HG02763 (cell line): Measurements from ENCODE around the gene ADAMTS17.
"Not testable (repeated sequence)": the region's sequence is repeated elsewhere in the genome, so short reads cannot be mapped to it uniquely, and the experiment has no call there.

ENCODE experiments used
- ATAC-seq: cut with Tn5 transposase; IDR thresholded peaks from one replicate; pipeline ENCODE4 v1.9.1; 2021; ENCODE audit warnings: mild to moderate bottlenecking, moderate library complexity; ENCODE audit not compliant: unreplicated experiment

The ADAMTS17 gene

DNA sequence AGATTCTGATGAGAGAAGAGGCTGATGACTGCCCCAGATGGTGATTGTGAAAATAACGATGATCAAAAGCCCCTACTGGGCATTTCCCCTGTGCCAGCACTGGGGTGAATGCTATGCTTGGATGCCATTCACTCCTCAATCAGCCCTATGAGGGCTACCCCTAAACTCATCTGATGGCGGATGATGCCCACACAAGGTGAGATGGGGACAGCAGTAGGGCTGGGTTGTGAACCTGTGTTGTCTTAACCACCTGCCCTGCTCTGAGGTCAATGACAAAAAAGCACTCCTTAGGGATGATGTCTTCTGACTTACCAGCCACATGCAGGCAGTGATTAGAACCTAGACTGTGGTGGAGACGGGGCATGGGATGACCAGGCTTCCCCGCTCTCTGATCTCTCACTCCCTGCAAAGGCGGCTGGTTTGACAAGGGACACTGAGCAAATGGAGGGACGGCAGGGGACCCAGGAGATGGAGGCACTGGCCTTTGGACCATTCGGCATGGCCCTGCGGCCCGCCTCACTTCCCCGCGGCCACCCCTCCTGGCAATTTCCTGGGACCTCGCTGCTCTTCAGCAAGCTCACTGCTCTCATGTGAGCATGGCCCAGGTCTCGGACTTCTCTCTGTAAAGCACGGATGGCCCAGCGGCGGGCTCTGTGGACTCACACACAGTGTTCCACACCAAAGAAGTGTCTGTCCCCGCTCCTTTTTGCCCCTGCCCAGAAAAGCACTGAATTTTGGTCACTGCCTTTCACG lies 357.1 kb downstream of the ADAMTS17 start:
- ATAC-seq, result no peak

DNA sequence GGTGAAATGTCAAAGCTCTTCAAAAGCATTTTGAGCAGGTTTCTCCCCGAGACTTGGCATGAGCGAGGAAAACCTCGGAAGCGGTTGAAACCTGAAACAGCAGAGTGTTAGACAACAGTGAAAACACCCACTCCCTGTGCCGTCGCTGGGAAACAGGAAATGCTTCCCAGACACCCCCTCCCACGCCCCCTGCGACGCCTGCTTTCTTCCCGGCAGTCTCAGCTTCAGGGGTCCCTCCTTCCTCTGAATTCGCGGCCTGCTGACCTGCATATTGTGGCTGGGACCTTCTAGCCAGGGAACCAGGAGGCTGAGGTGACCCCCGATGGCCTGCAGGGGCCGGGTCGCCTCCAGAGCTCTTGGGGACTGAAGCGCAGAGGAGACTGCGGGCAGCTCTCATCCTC lies 357.9 kb downstream of the ADAMTS17 start:
- no peak for ATAC-seq

DNA sequence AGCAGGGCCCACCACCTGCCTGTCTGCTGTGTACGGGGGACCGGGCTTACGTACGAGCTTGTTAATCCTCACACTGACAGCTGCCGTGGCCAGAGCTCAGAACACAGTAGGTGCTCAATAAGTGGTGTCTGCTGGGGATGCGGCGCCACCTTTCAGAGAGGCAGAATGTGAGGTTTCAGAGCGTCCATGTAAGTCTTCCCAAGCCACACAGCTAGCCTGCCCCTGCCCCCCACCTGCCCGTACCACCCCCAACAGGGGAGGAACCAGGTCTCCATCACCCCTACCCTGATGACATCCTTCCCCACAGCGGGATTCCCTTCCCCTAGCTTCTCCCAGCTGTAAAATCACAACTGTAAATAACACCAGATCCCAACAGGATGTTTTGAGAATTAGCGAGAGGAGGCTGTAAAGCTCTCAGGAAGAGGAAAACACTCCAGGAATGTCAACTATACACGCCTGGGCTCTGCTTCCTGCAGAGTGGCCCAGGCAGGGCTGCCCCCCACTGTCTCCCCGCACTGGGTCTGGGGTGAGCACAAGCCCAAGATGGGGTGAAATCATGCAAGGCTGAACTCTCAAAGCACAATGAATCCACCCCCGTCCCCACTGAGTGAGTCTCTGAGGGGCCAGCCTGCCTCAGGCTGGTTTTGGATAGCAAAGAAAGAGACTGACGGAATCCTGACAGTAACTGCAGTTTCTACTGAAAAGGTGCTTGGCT lies 358.4 kb downstream of the ADAMTS17 start:
- ATAC-seq, result no peak

DNA sequence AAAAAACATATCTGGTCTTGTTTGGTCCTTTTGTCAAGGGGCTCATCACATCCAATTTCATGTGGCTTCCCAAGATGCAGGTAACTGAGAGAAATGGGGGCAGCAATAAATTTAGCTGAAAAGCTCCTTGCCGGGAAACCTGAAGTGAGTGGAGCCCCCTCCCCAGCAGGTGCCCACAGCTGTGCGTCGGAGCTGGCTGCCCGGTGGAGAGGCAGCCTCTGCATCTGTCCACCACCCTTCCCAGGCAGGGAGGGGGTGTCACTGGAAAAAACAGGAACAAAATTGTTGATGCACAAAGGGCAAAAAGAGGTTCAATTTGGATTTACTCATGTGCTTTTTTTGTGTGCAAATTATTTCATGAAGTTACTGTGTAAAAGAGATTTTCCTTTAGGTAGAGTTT lies 359.1 kb downstream of the ADAMTS17 start:
- no peak for ATAC-seq

DNA sequence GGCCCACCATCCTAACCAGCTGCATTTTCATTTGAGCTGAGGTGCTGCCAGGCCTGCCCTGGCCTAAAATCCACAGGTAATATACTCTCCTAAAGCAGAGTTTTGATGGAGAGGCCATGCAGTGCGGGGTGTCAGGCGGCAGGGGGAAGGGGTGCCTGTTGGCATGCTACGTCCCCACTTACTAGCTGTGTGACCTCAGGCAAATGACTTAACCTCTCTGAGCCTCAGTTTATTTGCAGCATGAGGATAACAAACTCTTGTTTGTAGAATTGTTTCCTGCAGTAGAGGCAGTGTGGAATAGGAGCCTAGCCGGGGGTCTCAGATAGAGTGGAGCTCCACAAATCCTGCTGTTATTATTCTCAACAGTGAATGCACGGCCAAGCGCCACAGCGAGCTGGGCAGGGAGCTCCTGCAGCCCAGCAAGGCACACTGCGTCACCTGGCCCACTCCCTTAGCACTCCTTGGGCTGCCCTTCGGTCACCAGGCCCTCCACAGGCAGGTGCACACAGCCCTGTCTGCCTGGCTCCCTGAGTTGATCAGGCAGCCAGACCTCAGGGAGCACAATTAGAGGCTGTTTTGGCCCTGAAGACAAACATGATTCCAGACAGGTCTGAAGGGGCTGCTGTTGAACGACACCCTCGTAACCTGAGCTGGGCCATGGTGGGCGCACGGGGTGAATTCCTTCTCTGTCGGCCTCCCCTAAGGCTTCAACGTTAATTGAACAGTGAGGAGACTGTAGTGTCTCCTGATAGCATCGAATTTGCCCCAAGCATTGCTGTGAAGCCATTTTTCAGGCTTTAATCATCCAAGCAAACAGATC lies 359.7 kb downstream of the ADAMTS17 start:
- no peak for ATAC-seq

DNA sequence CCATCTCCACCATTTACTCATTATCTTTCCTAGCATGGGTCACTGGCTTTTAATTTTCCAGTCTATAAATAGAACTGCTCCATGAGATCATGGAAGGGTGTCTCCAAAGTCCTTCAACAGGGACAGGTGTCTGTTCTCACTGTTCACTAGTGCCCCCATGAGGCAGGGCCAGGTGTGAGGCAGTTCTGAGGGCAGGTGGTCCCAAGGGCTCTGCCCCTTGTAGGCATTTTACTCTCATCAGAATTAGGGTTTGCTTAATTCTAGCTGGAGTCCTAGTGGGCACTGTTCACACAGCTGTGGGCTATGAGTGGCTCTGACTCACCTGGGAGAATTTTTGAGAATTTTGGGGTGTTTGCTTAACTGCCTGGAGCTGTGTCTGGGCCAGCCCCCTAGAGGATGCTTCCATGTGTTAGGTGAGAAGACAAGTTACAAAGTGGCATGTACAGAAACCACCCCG lies 360.6 kb downstream of the ADAMTS17 start:
- no peak for ATAC-seq

DNA sequence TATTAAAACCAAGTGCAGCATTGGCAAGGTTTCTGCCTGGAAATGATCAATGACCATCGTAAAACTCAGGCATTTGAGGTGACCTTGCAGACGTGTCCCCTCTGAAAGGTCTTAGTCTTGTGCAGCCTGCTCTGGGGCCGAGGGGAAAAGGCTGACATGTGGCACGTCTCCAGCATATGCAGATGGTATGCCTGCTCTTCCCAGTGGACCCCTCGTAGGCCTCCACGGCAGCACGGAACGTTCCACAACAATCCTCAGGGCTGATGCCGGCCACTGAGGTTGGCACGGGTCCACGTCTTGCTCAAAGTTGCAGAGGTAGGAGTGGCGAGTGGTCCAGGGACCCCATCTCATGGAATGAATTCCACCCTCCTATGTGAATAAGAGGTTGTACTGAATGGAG lies 361.0 kb downstream of the ADAMTS17 start:
- no peak for ATAC-seq

DNA sequence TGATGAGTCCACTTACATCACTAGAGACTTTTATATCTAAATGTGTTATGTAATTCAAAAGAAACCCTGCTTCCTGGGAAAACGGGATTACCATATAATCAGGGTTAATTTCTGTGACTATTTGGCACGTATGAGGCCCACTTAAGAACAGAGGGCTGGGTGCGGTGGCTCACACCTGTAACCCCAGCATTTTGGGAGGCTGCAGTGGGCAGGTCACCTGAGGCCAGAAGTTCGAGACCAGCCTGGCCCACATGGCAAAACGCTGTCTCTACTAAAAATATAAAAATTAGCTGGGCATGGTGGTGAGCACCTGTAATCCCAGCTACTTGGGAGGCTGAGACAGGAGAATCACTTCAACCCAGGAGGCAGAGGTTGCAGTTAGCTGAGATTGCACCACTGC lies 361.9 kb downstream of the ADAMTS17 start:
- ATAC-seq, result not testable (repeated sequence)

DNA sequence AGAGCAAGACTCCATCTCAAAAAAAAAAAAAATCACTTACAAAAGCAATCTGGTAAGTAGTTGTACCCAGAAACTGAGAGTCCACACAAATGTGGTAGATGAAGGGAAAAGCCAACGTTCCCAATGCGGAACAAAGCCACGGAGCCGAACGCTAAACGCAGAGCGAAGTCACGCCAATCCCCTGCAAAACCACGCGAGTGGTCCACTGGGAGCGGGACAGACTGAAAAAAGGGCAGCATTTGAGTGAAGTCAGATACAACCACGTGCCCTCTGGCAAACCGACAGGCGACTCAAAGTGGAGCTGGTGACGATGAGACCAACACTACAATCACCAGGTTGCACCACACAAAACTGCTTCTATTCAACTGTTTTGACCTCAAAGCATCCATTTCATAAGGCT lies 362.4 kb downstream of the ADAMTS17 start:
- ATAC-seq, result no peak

DNA sequence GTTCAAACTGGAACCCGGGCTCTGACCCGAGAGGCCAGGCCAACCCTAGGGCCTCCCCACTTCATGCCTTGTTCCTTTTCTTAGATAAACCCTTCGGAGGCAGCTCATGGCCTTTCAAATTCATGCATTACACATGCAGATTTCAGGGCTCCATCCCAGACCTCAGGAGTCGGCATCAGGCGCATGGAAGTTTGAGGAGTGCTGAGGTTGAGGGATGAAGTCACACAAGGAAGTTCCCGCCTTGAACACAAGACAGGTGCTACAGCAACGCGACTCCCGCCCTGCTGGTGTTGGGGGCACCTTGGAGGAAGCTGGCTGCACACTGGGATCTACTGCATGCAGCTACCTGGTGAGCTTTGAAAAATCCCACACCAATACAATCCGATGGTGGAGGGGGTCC lies 363.3 kb downstream of the ADAMTS17 start:
- ATAC-seq, result no peak

DNA sequence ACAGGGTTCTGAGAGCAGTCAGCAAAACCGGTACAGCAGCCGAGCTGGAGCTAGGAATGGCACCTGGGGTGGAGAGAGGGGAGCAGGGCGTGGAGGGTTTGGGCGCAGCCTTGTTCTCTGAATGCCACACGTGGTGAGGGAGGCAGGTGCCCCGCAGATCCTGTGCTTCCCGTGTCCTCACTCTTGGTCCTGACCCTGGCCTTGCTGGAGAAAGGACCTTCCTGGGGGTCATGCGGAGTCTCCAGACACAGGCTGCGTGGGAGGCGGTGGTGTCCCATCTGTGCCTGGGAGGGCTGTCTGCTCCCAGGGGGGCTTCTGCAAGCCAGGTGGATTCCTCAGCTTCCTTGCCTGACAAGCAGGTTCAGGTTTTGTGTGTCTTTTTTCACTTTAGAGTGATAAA lies 363.8 kb downstream of the ADAMTS17 start:
- ATAC-seq, result no peak

DNA sequence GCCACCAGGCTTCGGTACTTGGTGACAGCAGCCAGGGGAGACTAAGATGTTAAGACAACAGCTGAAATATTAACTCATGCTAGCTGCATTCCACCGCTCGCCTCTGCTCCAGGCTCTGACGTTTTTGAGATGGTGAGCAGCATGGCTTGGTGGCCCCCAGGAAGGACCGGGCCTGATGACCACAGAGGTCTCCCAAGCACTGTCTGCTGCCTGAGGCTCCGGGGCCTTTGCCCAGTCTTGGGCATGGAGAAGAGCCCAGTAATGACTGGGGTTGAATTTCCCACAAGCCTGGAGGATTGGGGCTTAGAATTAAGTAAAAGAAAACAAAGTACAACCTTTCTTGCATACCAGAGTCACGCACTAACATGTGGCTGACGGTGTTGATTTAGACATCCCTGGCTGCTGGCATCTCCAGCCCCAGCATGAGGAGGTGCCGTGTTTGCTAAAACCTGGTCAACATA lies 364.9 kb downstream of the ADAMTS17 start:
- no peak for ATAC-seq

DNA sequence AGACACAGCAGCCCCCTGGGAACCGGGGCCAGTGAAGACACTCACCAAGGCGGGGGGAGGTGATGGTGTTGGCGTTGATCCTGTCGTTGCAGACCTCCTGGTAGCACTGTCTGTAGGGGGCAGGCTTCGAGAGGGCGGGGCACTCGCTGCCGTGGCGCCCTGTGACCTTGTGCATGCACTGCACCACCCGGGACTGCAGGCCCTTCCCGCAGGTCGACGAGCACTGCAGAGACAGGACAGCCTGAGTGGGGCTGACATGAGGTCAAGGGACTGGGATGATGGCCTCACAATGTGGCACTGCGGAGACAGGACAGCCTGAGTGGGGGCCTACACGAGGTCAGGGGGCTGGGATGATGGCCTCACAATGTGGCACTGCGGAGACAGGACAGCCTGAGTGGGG lies 365.8 kb downstream of the ADAMTS17 start:
- no peak for ATAC-seq

DNA sequence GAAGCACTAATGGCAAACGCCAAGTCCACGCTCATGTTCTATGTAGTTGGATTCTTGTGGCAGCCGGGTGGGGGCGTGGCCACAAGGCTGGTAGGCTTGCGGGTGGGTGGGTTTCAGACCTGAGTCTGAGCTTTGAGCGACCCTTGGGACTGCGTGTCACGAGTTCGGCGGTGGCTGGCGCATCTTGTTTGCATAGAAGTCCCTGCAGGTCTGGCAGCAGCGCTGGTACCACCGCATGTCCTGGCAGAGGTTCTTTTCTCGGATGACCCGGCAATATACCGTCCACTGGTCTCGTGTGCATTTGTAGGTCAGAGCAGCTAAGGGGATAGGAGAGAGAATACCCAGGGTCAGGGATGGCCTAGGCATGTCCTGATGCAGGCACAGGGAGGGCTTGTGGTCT lies 367.5 kb downstream of the ADAMTS17 start:
- no peak for ATAC-seq

DNA sequence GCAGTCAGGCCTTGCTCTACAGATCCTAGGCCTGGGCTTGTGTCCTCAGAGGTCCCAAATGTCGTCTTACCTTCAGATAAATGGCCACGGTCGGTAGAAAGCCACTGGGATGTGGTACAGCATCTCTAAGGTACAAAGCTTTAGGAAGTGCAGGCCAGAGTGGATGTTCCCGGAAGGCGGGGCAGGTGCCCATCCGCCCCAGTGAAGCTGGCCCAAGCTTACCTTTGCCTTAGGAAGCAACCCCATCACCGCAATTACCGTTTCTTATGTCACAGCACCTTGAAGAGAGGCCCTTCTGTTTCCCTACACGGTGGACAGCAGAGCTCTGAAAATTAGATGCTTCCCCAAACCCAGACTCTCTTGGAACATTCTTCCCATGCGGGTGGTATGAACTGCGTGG lies 368.4 kb downstream of the ADAMTS17 start:
- ATAC-seq, result no peak

DNA sequence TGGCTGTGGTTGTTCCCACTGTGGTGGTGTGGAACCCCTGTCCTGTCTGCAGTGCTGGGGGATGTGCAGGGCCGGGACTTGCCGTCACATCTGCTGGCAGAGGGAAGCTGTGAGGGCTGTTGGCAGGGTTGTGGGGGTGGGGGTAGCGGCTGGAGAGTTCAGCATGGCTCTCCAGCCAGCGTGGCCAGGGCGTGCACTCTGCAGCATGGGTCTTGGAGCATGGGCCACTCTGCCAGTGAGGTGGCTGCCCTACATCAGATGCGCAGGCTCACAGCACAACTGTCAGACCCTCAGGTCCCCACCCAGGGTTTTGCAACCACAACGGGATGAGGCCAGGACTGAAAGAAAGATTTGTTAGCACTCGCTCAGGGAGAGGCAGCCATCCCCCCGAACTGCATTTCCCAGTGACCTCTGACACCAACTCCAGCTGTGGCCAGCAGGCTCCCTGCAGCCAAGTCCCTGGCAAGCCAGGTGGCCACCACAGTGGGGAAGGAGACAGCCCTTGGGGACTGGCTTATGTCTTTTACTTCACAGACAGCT lies 370.8 kb downstream of the ADAMTS17 start:
- no peak for ATAC-seq

DNA sequence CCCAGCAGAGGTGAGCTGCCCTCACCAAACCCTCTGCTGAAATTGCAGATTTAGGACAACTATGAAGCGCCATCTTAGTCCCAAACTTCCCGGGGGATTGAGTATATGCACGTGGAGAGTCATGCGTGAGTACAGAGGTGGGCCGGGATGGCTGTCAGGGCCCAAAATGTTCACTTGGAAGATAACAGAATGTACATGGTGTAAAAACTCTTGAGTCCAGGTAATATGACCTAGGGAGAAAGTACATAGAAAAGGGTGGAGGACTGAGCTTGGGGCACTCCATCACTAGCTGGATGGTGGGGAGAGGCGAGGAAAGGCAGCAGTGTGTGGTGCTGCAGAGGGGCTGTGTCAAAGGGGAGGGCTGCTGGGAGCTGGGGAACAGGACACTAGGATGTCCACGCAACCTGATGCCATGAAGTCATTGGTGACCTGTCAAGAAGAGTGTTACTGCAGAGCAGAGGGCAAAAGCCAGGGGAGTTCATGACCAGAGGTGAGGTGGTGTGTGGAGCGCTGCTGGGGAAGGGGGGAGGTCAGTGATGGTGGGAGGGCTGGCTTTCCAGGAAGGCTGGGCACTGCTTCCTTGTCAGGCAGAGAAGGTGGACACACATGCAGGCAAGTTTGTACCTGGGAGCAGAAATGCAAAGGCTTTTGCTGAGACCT lies 372.4 kb downstream of the ADAMTS17 start:
- ATAC-seq, result no peak

DNA sequence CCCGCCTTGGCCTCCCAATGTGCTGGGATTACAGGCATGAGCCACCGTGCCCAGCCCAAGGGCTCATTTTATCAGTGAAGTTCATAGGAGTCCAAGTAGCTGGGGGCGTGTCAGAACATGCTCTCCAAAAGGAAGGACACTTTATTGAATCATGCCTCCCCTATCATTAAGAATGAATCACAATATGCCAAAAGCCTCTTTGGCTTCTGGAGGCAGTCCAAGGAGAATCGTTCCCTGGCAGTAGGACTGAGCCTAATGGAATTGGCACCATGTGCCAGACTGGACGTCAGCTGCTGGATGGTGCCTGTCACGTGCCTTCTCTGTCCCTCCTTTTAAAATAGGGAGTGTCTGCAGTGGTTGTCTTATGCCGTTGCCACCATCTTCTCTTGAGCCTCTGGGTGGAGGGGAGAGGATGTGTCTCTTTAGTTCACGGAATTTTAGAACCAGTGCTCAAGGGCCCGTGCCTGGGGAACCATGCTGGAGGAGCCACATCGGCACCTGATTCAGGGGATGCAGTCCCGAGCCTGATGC lies 373.9 kb downstream of the ADAMTS17 start:
- no peak for ATAC-seq

DNA sequence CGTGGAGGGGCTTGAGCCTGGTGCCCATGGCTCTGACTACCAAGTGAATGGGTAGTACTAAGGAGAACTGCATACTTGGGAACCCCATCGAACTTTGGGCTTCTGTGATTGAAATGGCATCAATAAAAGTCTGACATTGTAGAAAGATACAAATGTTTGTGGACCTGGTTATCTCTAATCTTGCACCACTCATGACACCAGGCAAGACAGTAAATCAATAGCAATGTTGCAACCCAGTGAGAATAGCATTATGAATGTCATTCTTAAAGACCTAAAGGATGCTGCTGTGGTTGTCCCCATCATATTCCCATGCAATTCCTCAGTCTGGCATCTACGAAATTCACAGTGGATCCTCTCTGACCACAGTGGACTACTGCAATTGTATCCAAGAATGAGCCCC lies 375.0 kb downstream of the ADAMTS17 start:
- no peak for ATAC-seq

DNA sequence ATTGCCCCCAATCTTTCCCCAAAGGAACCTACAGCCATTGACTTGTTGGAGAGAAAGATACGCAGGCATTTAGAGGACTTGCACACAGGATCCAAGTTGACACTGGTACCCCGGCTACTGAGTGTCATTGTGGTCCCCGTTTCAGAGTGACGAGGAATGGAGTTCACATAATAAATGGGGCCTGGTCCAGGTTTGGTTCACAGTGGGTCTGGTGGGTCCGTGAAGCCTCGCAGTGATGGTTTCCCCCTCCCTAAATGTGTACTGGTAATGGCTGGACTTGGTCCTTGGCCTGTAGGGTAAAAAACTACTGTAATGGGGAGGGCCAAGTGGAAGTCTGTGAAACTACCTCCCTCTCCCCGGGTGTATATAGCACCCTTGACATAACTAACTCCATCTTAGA lies 376.4 kb downstream of the ADAMTS17 start:
- no peak for ATAC-seq
